Measurements from ENCODE around the gene GSAP. TPM values are rescaled to one million over a fixed set of nuclear protein-coding genes. Genes with fewer than 3 reads are reported as not detected.

GSAP gene
- total and polyA plus RNA-seq, 8 donors, result 34.1 to 60.1 (median 45.7) TPM

DNA sequence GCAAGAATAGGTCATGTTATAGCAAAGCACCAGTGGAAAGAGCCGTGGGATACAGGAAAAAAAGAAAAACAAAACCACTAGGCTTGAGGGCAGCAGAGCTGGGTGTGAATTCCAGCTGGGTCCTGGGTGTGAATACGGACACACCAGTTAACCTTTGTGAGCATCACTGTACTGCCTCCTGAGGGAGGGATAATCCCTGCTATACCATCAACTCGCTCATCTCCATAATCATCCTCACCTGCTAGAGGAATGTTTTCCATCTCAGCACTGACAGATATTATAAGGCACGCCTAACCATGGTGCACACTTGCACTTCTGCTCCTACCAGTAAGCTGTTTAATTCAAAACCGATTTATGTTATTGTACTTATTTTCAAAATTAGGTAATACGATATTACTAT is 62.2 kb downstream of the GSAP start:
- no peaks in the 10 kb centered on the region for H3K27me3 ChIP-seq
- H3K27ac ChIP-seq, result no peak overlapping the region
- H3K36me3 ChIP-seq, result peaks cover 0 to 29% of the 10 kb centered on the region in 2 donors
- ATAC-seq (no peak), DNase-seq (no peak)
- H3K9me3 ChIP-seq, result no peaks in the 10 kb centered on the region
- no peak overlapping the region for H3K4me3 ChIP-seq
- intact Hi-C loops (cut with DNase I), result no loop called here
- H3K4me1 ChIP-seq, result peaks cover 7 to 15% of the 10 kb centered on the region in 2 donors
- TF ChIP-seq CTCF (IDR thresholded peaks at IDR 0.05), result no peak

GRCh38 chr7:77353407-77353721 is 62.8 kb downstream of the GSAP start:
- DNase-seq, result no peak
- Histone ChIP-seq H3K27me3 (no peaks in the 10 kb centered on the region), H3K9me3 (no peaks in the 10 kb centered on the region), H3K36me3 (peaks cover 0 to 29% of the 10 kb centered on the region in 2 donors), H3K4me1 (peaks cover 7 to 15% of the 10 kb centered on the region in 2 donors), H3K27ac (no peak overlapping the region), H3K4me3 (no peak overlapping the region)
- TF ChIP-seq CTCF (IDR thresholded peaks at IDR 0.05), result no peak
- intact Hi-C loops (cut with DNase I), result no loop called here
- no peak for ATAC-seq

GRCh38 chr7:77352665-77353406 is 63.3 kb downstream of the GSAP start:
- TF ChIP-seq CTCF (IDR thresholded peaks at IDR 0.05), result no peak
- H3K4me1 ChIP-seq, result peaks cover 7 to 15% of the 10 kb centered on the region in 2 donors
- no peak for ATAC-seq
- no peaks in the 10 kb centered on the region for H3K27me3 ChIP-seq
- DNase-seq, result no peak
- no peaks in the 10 kb centered on the region for H3K9me3 ChIP-seq
- H3K27ac ChIP-seq, result peak overlapping the region in 1 of 2 donors; percentile 66
- H3K36me3 ChIP-seq, result peaks cover 0 to 29% of the 10 kb centered on the region in 2 donors
- no peak overlapping the region for H3K4me3 ChIP-seq
- intact Hi-C loops (cut with DNase I), result no loop called here

GRCh38 chr7:77351539-77352004 is 64.6 kb downstream of the GSAP start:
- Histone ChIP-seq H3K4me1 (peaks cover 7 to 15% of the 10 kb centered on the region in 2 donors), H3K27me3 (no peaks in the 10 kb centered on the region), H3K9me3 (no peaks in the 10 kb centered on the region), H3K27ac (peak overlapping the region in 1 of 2 donors; percentile 66), H3K4me3 (no peak overlapping the region), H3K36me3 (peaks cover 0 to 25% of the 10 kb centered on the region in 2 donors)
- DNase-seq, result peak in 1 of 4 donors; percentile 37
- no peak for TF ChIP-seq CTCF (IDR thresholded peaks at IDR 0.05)
- ATAC-seq, result peak; percentile 50
- intact Hi-C loops (cut with DNase I), result no loop called here

DNA sequence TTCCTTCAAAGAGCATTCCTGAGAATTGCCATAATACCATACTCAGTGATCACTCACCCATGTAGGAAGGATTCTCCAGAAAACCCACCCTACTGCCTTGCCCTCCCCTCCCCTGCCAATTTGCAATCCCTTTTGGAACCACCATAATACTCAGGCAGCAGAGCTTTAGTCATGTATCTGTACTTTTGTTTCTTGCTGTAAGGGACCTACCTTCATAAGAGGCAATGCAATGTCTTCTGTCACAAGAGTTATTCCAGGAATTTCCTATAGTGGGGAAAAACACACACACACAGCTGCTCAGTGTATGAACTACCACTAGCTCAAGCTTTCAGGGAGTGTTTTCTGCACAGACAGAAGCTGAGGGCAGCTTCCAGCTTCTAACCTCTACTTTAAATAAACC is 67.0 kb downstream of the GSAP start:
- no peak for DNase-seq
- no peaks in the 10 kb centered on the region for H3K27me3 ChIP-seq
- peaks cover 0 to 8% of the 10 kb centered on the region in 2 donors for H3K36me3 ChIP-seq
- H3K9me3 ChIP-seq, result no peaks in the 10 kb centered on the region
- H3K4me1 ChIP-seq, result peaks cover 7 to 15% of the 10 kb centered on the region in 2 donors
- no peak overlapping the region for H3K27ac ChIP-seq
- peak; percentile 63 for ATAC-seq
- TF ChIP-seq CTCF (IDR thresholded peaks at IDR 0.05), result no peak
- no peak overlapping the region for H3K4me3 ChIP-seq
- intact Hi-C loops (cut with DNase I), result no loop called here

All from left lung (tissue), 10 donors.